Neuronal stem cell (in vitro differentiated cells): ENCODE measurements around the gene MS4A12.
"Not testable (repeated sequence)": the region's sequence is repeated elsewhere in the genome, so short reads cannot be mapped to it uniquely, and the experiment has no call there.

Experiments
- DNase-seq: peaks from one replicate; pipeline ENCODE4 v3.0.0-alpha.2; 2013; ENCODE audit warnings: low spot score
- H2AFZ ChIP-seq: one replicate; pipeline ENCODE4 v1.6.1; 2013; ENCODE audit warnings: mild to moderate bottlenecking, low read length, inconsistent platforms
- H2AK5ac ChIP-seq: 2 replicates; pipeline ENCODE4 v1.6.1; 2013; ENCODE audit warnings: low read depth, mild to moderate bottlenecking, inconsistent platforms, low read length, moderate library complexity, mixed read lengths
- H2BK120ac ChIP-seq: 2 replicates; pipeline ENCODE4 v1.6.1; 2013; ENCODE audit warnings: low read depth, mild to moderate bottlenecking, inconsistent platforms, low read length, moderate library complexity, mixed read lengths
- H2BK12ac ChIP-seq: one replicate; pipeline ENCODE4 v1.6.1; 2013; ENCODE audit warnings: low read length, inconsistent platforms
- H2BK15ac ChIP-seq: 2 replicates; pipeline ENCODE4 v1.6.1; 2013; ENCODE audit warnings: mild to moderate bottlenecking, low read length, inconsistent platforms, mixed read lengths
- H2BK5ac ChIP-seq: one replicate; pipeline ENCODE4 v1.6.1; 2013; ENCODE audit warnings: inconsistent platforms, mild to moderate bottlenecking, low read length, moderate library complexity
- H3K14ac ChIP-seq: one replicate; pipeline ENCODE4 v1.6.1; 2013; ENCODE audit warnings: low read length, inconsistent platforms
- H3K18ac ChIP-seq: 2 replicates; pipeline ENCODE4 v1.6.1; 2013; ENCODE audit warnings: low read length, inconsistent platforms
- H3K23ac ChIP-seq: 2 replicates; pipeline ENCODE4 v1.6.1; 2013; ENCODE audit warnings: low read depth, mild to moderate bottlenecking, mixed read lengths, low read length, inconsistent platforms; ENCODE audit not compliant: poor library complexity
- H3K27ac ChIP-seq: replicated peaks from 3 replicates; pipeline ENCODE4 v1.5.1; 2013; ENCODE audit warnings: low read length, inconsistent platforms
- H3K27me3 ChIP-seq, 3 experiments: 2 replicates each; pipeline ENCODE4 v1.6.1; 2013; ENCODE audit warnings: low read length in 3 of 3, mild to moderate bottlenecking in 2 of 3, inconsistent platforms in 1 of 3, low read depth in 1 of 3, mixed read lengths in 1 of 3, moderate library complexity in 1 of 3; ENCODE audit not compliant: control insufficient read depth in 3 of 3, insufficient read depth in 3 of 3
- H3K36me3 ChIP-seq, 2 donors: replicated peaks in 1 of 2; 2 replicates each; pipeline ENCODE4 v1.6.1; 2013; ENCODE audit warnings: low read length in 2 of 2; ENCODE audit not compliant: control insufficient read depth in 2 of 2, insufficient read depth in 2 of 2
- H3K4ac ChIP-seq: 2 replicates; pipeline ENCODE4 v1.6.1; 2013; ENCODE audit warnings: inconsistent platforms, mild to moderate bottlenecking, low read length, moderate library complexity
- H3K4me1 ChIP-seq, 2 donors: 1 replicate in 1 of 2; 2 replicates in 1 of 2; pipeline ENCODE4 v1.6.1; 2013; ENCODE audit warnings: low read length in 2 of 2, low read depth in 1 of 2; ENCODE audit not compliant: control insufficient read depth in 2 of 2, insufficient read depth in 1 of 2
- H3K4me2 ChIP-seq: one replicate; pipeline ENCODE4 v1.6.1; 2013; ENCODE audit warnings: mild to moderate bottlenecking, low read length, inconsistent platforms; ENCODE audit not compliant: insufficient read depth, poor library complexity, severe bottlenecking
- H3K4me3 ChIP-seq, 2 donors: 2 replicates each; pipeline ENCODE4 v1.5.1; 2013; ENCODE audit warnings: low read length in 2 of 2, mild to moderate bottlenecking in 2 of 2, inconsistent platforms in 1 of 2, moderate library complexity in 1 of 2
- H3K79me1 ChIP-seq: one replicate; pipeline ENCODE4 v1.6.1; 2013; ENCODE audit warnings: low read depth, mild to moderate bottlenecking, inconsistent platforms, low read length, moderate library complexity
- H3K9ac ChIP-seq: one replicate; pipeline ENCODE4 v1.6.1; 2013; ENCODE audit warnings: mild to moderate bottlenecking, low read depth, low read length, inconsistent platforms; ENCODE audit not compliant: poor library complexity
- H3K9me3 ChIP-seq, 2 donors: replicated peaks in 1 of 2; 2 replicates each; pipeline versions ENCODE3 to v1.6.1; 2013; ENCODE audit warnings: low read length in 2 of 2, mild to moderate bottlenecking in 2 of 2, inconsistent platforms in 1 of 2, low read depth in 1 of 2, mixed read lengths in 1 of 2, moderate library complexity in 1 of 2; ENCODE audit not compliant: control insufficient read depth in 2 of 2, insufficient read depth in 1 of 2
- H4K8ac ChIP-seq: one replicate; pipeline ENCODE4 v1.6.1; 2013; ENCODE audit warnings: low read depth, mild to moderate bottlenecking, inconsistent platforms, low read length, moderate library complexity
- H4K91ac ChIP-seq: one replicate; pipeline ENCODE4 v1.6.1; 2013; ENCODE audit warnings: low read length, low read depth, mild to moderate bottlenecking, inconsistent platforms; ENCODE audit not compliant: poor library complexity
- WGBS, 2 donors: extraction: QIAGEN DNeasy Blood & Tissue Kit; methylation state at CpG; one replicate each; pipeline ENCODE4 v1.1.7; 2013; ENCODE audit warnings: missing lambda C conversion rate in 2 of 2, mixed read lengths in 1 of 2; ENCODE audit not compliant: insufficient read length in 2 of 2, insufficient replicate concordance in 1 of 2; ENCODE audit errors: extremely low coverage in 2 of 2; 5-methylcytosine and 5-hydroxymethylcytosine counted together

MS4A12 gene

GRCh38 chr11:60532383-60532782, 39.8 kb downstream of the MS4A12 start:
- H4K8ac ChIP-seq, H3K9ac ChIP-seq, H2BK5ac ChIP-seq, H3K4me1 ChIP-seq, H3K27ac ChIP-seq, H3K4me2 ChIP-seq, H3K4me3 ChIP-seq, H2AK5ac ChIP-seq, H3K79me1 ChIP-seq, H3K36me3 ChIP-seq, H3K27me3 ChIP-seq, H3K14ac ChIP-seq, H2BK120ac ChIP-seq, H3K4ac ChIP-seq, H2BK15ac ChIP-seq, H3K23ac ChIP-seq, H3K18ac ChIP-seq, H3K9me3 ChIP-seq, H4K91ac ChIP-seq, DNase-seq, H2AFZ ChIP-seq, H2BK12ac ChIP-seq: not testable (repeated sequence)
- no CpG with 5 or more reads among the region's 18 CpGs for WGBS, 2 donors

- H2AFZ ChIP-seq, H3K4ac ChIP-seq, DNase-seq, H2BK5ac ChIP-seq, H3K23ac ChIP-seq, H3K4me2 ChIP-seq, H3K9ac ChIP-seq, H2BK12ac ChIP-seq, H3K18ac ChIP-seq, H3K4me1 ChIP-seq, H2BK120ac ChIP-seq, H3K27me3 ChIP-seq, H3K79me1 ChIP-seq, H3K9me3 ChIP-seq, H2BK15ac ChIP-seq, H4K8ac ChIP-seq, H3K4me3 ChIP-seq, H4K91ac ChIP-seq, H3K36me3 ChIP-seq, H3K14ac ChIP-seq, H3K27ac ChIP-seq, H2AK5ac ChIP-seq: not testable (repeated sequence)
Measured at GRCh38 chr11:60538627-60539026, 46.0 kb downstream of the MS4A12 start.

- H3K79me1 ChIP-seq, result no peaks in the 10 kb centered on the region
- H2AK5ac ChIP-seq, result no peak overlapping the region
- no peak overlapping the region for H2BK120ac ChIP-seq
- no peak overlapping the region for H4K91ac ChIP-seq
- peaks cover 0 to 1% of the 10 kb centered on the region in 2 donors for H3K4me1 ChIP-seq
- H3K27me3 ChIP-seq, result no peaks in the 10 kb centered on the region
- no peak overlapping the region for H2BK5ac ChIP-seq
- no peak overlapping the region for H2BK15ac ChIP-seq
- H3K18ac ChIP-seq, result no peak overlapping the region
- no CpG with 5 or more reads among the region's 5 CpGs for WGBS, 2 donors
- no peak overlapping the region for H3K4me2 ChIP-seq
- DNase-seq, result no peak
- H3K9me3 ChIP-seq, result peaks cover 0 to 1% of the 10 kb centered on the region in 2 donors
- no peaks in the 10 kb centered on the region for H3K36me3 ChIP-seq
- H3K23ac ChIP-seq, result no peak overlapping the region
- no peak overlapping the region for H3K14ac ChIP-seq
- H3K4me3 ChIP-seq, result no peak overlapping the region
- H4K8ac ChIP-seq, result no peak overlapping the region
- no peak overlapping the region for H3K4ac ChIP-seq
- H2AFZ ChIP-seq, result no peak overlapping the region
- no peak overlapping the region for H3K27ac ChIP-seq
- H2BK12ac ChIP-seq, result no peak overlapping the region
- H3K9ac ChIP-seq, result no peak overlapping the region
Measured at GRCh38 chr11:60544077-60544476, 51.5 kb downstream of the MS4A12 start.
